Measurements from ENCODE around the gene TRMT10B. TPM values are rescaled to one million over a fixed set of nuclear protein-coding genes. Genes with fewer than 3 reads are reported as not detected.

TRMT10B gene
- total and polyA plus RNA-seq, 10 of the 15 experiments (the other 5 are each of a cell fraction or from before 2014, with no cell fraction given) = 3.7 to 11.7 (median 6.8) TPM

DNA sequence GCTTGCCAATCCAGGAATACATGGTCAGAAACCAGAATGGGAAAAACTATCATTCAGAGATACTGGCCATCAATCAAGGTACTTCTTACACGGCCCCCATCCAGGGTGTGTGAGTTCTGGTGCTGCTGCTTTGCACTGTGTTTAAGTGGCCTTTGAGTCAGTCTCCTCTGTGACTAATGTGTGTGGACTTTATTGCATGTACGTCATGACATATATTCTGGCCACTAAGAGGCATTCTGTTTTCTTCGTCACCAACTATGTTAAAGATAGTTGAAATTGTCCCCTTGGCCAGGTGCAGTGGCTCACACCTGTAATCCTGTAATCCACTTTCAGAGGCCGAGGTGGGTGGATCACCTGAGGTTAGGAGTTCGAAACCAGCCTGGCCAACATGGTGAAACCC is 22.7 kb downstream of the TRMT10B start:
- POLR2A ChIA-PET = no interaction called here
- ATAC-seq = no peak
- H3K4me1 ChIP-seq (ENCODE audit: control insufficient read depth, insufficient read depth, low read length) = no peaks in the 10 kb centered on the region
- intact Hi-C loops (cut with micrococcal nuclease; ENCODE audit: unreplicated experiment) = no loop called here
- no peak overlapping the region for H3K4me3 ChIP-seq
- H3K79me2 ChIP-seq (ENCODE audit: control insufficient read depth, insufficient read depth, low read length) = no peaks in the 10 kb centered on the region
- H3K36me3 ChIP-seq (ENCODE audit: control insufficient read depth in 2 of 2, insufficient read depth in 2 of 2, low read length in 1 of 2) = peaks cover 6 to 19% of the 10 kb centered on the region in 2 experiments
- CTCF ChIA-PET = no interaction called here
- no peaks in the 10 kb centered on the region for H3K27me3 ChIP-seq (replicated peaks in 1 of 2; ENCODE audit: control insufficient read depth in 2 of 2, insufficient read depth in 2 of 2, low read length in 1 of 2)
- 89% methylated on average over 5 of the region's 5 CpGs for WGBS (ENCODE audit: insufficient coverage, insufficient replicate concordance, low lambda C conversion rate, missing lambda C conversion rate)
- no peak overlapping the region for H3K9ac ChIP-seq (ENCODE audit: control insufficient read depth, insufficient read depth, low read length)
- H2AFZ ChIP-seq (ENCODE audit: control insufficient read depth, low read depth, low read length) = no peak overlapping the region
- no peak overlapping the region for H3K27ac ChIP-seq (ENCODE audit: control insufficient read depth, insufficient read depth)
- BruUV-seq (replicated peaks) = no TSS peak
- SMC1A ChIA-PET (ENCODE audit: uncharacterized antibody, unreplicated experiment) = no interaction called here
- FAIRE-seq = no peak
- H3K4me2 ChIP-seq (ENCODE audit: control insufficient read depth, insufficient read depth) = no peak overlapping the region
- in situ Hi-C loops (cut with MboI) = no loop called here
- no peak for DNase-seq (ENCODE audit: low read depth, low spot score)
- H3K9me3 ChIP-seq (replicated peaks; ENCODE audit: control insufficient read depth, insufficient read depth, low read length) = no peaks in the 10 kb centered on the region
- RAD21 ChIA-PET (ENCODE audit: unreplicated experiment) = no interaction called here
- no peaks in the 10 kb centered on the region for H4K20me1 ChIP-seq (ENCODE audit: control insufficient read depth, insufficient read depth)
- TF ChIP-seq RCOR1 (conservative IDR thresholded peaks at IDR 0.05; ENCODE audit: low read depth, low read length) = no peak
- no peak for TF ChIP-seq SMARCA5 (IDR thresholded peaks at IDR 0.05)
- TF ChIP-seq, protein P1, sequence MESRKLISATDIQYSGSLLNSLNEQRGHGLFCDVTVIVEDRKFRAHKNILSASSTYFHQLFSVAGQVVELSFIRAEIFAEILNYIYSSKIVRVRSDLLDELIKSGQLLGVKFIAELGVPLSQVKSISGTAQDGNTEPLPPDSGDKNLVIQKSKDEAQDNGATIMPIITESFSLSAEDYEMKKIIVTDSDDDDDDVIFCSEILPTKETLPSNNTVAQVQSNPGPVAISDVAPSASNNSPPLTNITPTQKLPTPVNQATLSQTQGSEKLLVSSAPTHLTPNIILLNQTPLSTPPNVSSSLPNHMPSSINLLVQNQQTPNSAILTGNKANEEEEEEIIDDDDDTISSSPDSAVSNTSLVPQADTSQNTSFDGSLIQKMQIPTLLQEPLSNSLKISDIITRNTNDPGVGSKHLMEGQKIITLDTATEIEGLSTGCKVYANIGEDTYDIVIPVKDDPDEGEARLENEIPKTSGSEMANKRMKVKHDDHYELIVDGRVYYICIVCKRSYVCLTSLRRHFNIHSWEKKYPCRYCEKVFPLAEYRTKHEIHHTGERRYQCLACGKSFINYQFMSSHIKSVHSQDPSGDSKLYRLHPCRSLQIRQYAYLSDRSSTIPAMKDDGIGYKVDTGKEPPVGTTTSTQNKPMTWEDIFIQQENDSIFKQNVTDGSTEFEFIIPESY (IDR thresholded peaks at IDR 0.05) = no peak
- TF ChIP-seq, protein P2, sequence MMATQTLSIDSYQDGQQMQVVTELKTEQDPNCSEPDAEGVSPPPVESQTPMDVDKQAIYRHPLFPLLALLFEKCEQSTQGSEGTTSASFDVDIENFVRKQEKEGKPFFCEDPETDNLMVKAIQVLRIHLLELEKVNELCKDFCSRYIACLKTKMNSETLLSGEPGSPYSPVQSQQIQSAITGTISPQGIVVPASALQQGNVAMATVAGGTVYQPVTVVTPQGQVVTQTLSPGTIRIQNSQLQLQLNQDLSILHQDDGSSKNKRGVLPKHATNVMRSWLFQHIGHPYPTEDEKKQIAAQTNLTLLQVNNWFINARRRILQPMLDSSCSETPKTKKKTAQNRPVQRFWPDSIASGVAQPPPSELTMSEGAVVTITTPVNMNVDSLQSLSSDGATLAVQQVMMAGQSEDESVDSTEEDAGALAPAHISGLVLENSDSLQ (IDR thresholded peaks at IDR 0.05) = no peak
- no peak for TF ChIP-seq KDM1A (IDR thresholded peaks at IDR 0.05; ENCODE audit: borderline replicate concordance)
- no peak for TF ChIP-seq POU2F2 (IDR thresholded peaks at IDR 0.05; ENCODE audit: borderline replicate concordance, low read depth, low read length)
- no peak for TF ChIP-seq IRF4 (IDR thresholded peaks at IDR 0.05; ENCODE audit: low read depth, low read length)
- TF ChIP-seq STAT3 (IDR thresholded peaks at IDR 0.05; ENCODE audit: low read depth, low read length) = no peak
- no peak for TF ChIP-seq CBX5 (IDR thresholded peaks at IDR 0.05; ENCODE audit: low read depth)
- TF ChIP-seq WRNIP1 (IDR thresholded peaks at IDR 0.05; ENCODE audit: borderline replicate concordance, low read depth, low read length) = no peak
- TF ChIP-seq, protein P3, sequence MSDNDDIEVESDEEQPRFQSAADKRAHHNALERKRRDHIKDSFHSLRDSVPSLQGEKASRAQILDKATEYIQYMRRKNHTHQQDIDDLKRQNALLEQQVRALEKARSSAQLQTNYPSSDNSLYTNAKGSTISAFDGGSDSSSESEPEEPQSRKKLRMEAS (IDR thresholded peaks at IDR 0.05; ENCODE audit: low read depth, low read length) = no peak
- TF ChIP-seq, protein P4, sequence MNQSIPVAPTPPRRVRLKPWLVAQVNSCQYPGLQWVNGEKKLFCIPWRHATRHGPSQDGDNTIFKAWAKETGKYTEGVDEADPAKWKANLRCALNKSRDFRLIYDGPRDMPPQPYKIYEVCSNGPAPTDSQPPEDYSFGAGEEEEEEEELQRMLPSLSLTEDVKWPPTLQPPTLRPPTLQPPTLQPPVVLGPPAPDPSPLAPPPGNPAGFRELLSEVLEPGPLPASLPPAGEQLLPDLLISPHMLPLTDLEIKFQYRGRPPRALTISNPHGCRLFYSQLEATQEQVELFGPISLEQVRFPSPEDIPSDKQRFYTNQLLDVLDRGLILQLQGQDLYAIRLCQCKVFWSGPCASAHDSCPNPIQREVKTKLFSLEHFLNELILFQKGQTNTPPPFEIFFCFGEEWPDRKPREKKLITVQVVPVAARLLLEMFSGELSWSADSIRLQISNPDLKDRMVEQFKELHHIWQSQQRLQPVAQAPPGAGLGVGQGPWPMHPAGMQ (IDR thresholded peaks at IDR 0.05; ENCODE audit: borderline replicate concordance) = no peak
- no peak for TF ChIP-seq ZZZ3 (IDR thresholded peaks at IDR 0.05; ENCODE audit: control insufficient read depth, insufficient read length, low read depth)
- TF ChIP-seq, protein P5, sequence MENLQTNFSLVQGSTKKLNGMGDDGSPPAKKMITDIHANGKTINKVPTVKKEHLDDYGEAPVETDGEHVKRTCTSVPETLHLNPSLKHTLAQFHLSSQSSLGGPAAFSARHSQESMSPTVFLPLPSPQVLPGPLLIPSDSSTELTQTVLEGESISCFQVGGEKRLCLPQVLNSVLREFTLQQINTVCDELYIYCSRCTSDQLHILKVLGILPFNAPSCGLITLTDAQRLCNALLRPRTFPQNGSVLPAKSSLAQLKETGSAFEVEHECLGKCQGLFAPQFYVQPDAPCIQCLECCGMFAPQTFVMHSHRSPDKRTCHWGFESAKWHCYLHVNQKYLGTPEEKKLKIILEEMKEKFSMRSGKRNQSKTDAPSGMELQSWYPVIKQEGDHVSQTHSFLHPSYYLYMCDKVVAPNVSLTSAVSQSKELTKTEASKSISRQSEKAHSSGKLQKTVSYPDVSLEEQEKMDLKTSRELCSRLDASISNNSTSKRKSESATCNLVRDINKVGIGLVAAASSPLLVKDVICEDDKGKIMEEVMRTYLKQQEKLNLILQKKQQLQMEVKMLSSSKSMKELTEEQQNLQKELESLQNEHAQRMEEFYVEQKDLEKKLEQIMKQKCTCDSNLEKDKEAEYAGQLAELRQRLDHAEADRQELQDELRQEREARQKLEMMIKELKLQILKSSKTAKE (IDR thresholded peaks at IDR 0.05; ENCODE audit: low read depth, poor library complexity, severe bottlenecking) = no peak
- TF ChIP-seq ZNF384 (IDR thresholded peaks at IDR 0.05; ENCODE audit: borderline replicate concordance, low read depth, low read length) = no peak
- no peak for TF ChIP-seq RAD51 (IDR thresholded peaks at IDR 0.05)
- TF ChIP-seq, protein P6, sequence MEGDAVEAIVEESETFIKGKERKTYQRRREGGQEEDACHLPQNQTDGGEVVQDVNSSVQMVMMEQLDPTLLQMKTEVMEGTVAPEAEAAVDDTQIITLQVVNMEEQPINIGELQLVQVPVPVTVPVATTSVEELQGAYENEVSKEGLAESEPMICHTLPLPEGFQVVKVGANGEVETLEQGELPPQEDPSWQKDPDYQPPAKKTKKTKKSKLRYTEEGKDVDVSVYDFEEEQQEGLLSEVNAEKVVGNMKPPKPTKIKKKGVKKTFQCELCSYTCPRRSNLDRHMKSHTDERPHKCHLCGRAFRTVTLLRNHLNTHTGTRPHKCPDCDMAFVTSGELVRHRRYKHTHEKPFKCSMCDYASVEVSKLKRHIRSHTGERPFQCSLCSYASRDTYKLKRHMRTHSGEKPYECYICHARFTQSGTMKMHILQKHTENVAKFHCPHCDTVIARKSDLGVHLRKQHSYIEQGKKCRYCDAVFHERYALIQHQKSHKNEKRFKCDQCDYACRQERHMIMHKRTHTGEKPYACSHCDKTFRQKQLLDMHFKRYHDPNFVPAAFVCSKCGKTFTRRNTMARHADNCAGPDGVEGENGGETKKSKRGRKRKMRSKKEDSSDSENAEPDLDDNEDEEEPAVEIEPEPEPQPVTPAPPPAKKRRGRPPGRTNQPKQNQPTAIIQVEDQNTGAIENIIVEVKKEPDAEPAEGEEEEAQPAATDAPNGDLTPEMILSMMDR (IDR thresholded peaks at IDR 0.05 in 2 of 3, conservative IDR thresholded peaks at IDR 0.05 in 1 of 3; ENCODE audit: control insufficient read depth in 2 of 3, extremely low read depth in 1 of 3, insufficient read depth in 1 of 3, low read depth in 3 of 3, low read length in 3 of 3) = no peak
